ENCODE data around the gene TTC33.

TTC33 gene

GRCh38 chr5:40630126-40630525 is 125.6 kb downstream of the TTC33 start:
- Histone ChIP-seq H3K36me3 (ENCODE audit: insufficient read depth) (no peaks in the 10 kb centered on the region), H3K79me2 (ENCODE audit: insufficient read depth, low read depth) (no peaks in the 10 kb centered on the region), H3K4me1 (ENCODE audit: low read depth, poor library complexity, severe bottlenecking) (no peaks in the 10 kb centered on the region), H3K27ac (no peak overlapping the region), H3K27me3 (ENCODE audit: insufficient read depth, low read depth) (no peaks in the 10 kb centered on the region), H2AFZ (ENCODE audit: low read depth) (no peak overlapping the region), H4K20me1 (ENCODE audit: insufficient read depth) (no peaks in the 10 kb centered on the region), H3K4me3 (IDR thresholded peaks at IDR 0.05; ENCODE audit: insufficient read depth, low read depth, low read length) (no peak overlapping the region), H3K4me2 (no peak overlapping the region), H3K9ac (no peak overlapping the region)
- TF ChIP-seq CTCF (conservative IDR thresholded peaks at IDR 0.05; ENCODE audit: low read depth, low read length), result no peak

GRCh38 chr5:40628407-40628806 is 127.4 kb downstream of the TTC33 start:
- no peak overlapping the region for H2AFZ ChIP-seq (ENCODE audit: low read depth)
- H3K9ac ChIP-seq, result no peak overlapping the region
- no peaks in the 10 kb centered on the region for H3K27me3 ChIP-seq (ENCODE audit: insufficient read depth, low read depth)
- no peak for TF ChIP-seq CTCF (conservative IDR thresholded peaks at IDR 0.05; ENCODE audit: low read depth, low read length)
- H4K20me1 ChIP-seq (ENCODE audit: insufficient read depth), result no peaks in the 10 kb centered on the region
- no peaks in the 10 kb centered on the region for H3K79me2 ChIP-seq (ENCODE audit: insufficient read depth, low read depth)
- H3K4me2 ChIP-seq, result no peak overlapping the region
- no peak overlapping the region for H3K27ac ChIP-seq
- H3K4me3 ChIP-seq (IDR thresholded peaks at IDR 0.05; ENCODE audit: insufficient read depth, low read depth, low read length), result no peak overlapping the region
- H3K4me1 ChIP-seq (ENCODE audit: low read depth, poor library complexity, severe bottlenecking), result no peaks in the 10 kb centered on the region
- no peaks in the 10 kb centered on the region for H3K36me3 ChIP-seq (ENCODE audit: insufficient read depth)

- Histone ChIP-seq H3K4me3 (IDR thresholded peaks at IDR 0.05; ENCODE audit: insufficient read depth, low read depth, low read length) (no peak overlapping the region), H3K4me2 (no peak overlapping the region)
Observed at GRCh38 chr5:40627706-40628105, 128.1 kb downstream of the TTC33 start.

GRCh38 chr5:40626801-40627200 is 129.0 kb downstream of the TTC33 start:
- Histone ChIP-seq H3K27ac (no peak overlapping the region), H2AFZ (ENCODE audit: low read depth) (no peak overlapping the region), H3K27me3 (ENCODE audit: insufficient read depth, low read depth) (no peaks in the 10 kb centered on the region), H3K4me1 (ENCODE audit: low read depth, poor library complexity, severe bottlenecking) (no peaks in the 10 kb centered on the region), H3K4me2 (no peak overlapping the region), H3K4me3 (IDR thresholded peaks at IDR 0.05; ENCODE audit: insufficient read depth, low read depth, low read length) (no peak overlapping the region), H4K20me1 (ENCODE audit: insufficient read depth) (no peaks in the 10 kb centered on the region), H3K79me2 (ENCODE audit: insufficient read depth, low read depth) (no peaks in the 10 kb centered on the region), H3K9ac (no peak overlapping the region), H3K36me3 (ENCODE audit: insufficient read depth) (no peaks in the 10 kb centered on the region)
- no peak for TF ChIP-seq CTCF (conservative IDR thresholded peaks at IDR 0.05; ENCODE audit: low read depth, low read length)

More at GRCh38 chr5:40627706-40628105, 128.1 kb downstream of the TTC33 start:
- H2AFZ ChIP-seq (ENCODE audit: low read depth), result no peak overlapping the region
- no peaks in the 10 kb centered on the region for H3K36me3 ChIP-seq (ENCODE audit: insufficient read depth)
- H3K27ac ChIP-seq, result no peak overlapping the region
- no peak for TF ChIP-seq CTCF (conservative IDR thresholded peaks at IDR 0.05; ENCODE audit: low read depth, low read length)
- no peaks in the 10 kb centered on the region for H3K27me3 ChIP-seq (ENCODE audit: insufficient read depth, low read depth)
- no peaks in the 10 kb centered on the region for H3K4me1 ChIP-seq (ENCODE audit: low read depth, poor library complexity, severe bottlenecking)
- no peaks in the 10 kb centered on the region for H4K20me1 ChIP-seq (ENCODE audit: insufficient read depth)
- no peaks in the 10 kb centered on the region for H3K79me2 ChIP-seq (ENCODE audit: insufficient read depth, low read depth)
- no peak overlapping the region for H3K9ac ChIP-seq

All from KMS-11 (cell line).